NOMO-1 (cell line): ENCODE results near the gene ADGRG6.
A peak's percentile ranks its signal among the peaks of the same experiment; 100 is the strongest.

Experiments
- DNase-seq, 2 experiments: peaks; one replicate each; lab custom pipeline; 2025; ENCODE audit not compliant: unreplicated experiment in 2 of 2; lab: John Stamatoyannopoulos, UW

The ADGRG6 gene

GRCh38 chr6:142318714-142319113 is 16.9 kb downstream of the ADGRG6 start:
- DNase-seq: peak; percentile 9 to 15

DNA sequence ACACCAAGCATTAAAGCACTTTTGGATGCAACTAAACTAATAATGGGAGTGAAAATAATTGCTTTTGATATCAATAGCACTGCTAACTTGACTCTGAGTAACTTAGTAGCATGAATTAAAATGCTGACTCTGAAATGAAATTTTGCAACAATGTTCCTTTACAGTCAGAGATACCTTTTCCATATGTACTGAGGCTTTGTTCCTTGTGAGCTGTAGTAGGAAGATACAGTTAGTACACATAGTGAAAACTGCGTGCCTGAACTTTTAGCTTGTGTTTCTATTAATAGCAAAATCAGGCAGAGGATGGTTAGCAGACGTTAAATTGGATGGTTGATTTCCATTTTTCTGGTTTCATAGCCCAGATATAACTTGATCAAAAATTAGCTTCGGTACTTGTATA is 18.6 kb downstream of the ADGRG6 start:
- DNase-seq: no peak

- no peak for DNase-seq
Observed at GRCh38 chr6:142321451-142321850, 19.6 kb downstream of the ADGRG6 start.

GRCh38 chr6:142322066-142322465 is 20.3 kb downstream of the ADGRG6 start:
- DNase-seq: no peak

DNA sequence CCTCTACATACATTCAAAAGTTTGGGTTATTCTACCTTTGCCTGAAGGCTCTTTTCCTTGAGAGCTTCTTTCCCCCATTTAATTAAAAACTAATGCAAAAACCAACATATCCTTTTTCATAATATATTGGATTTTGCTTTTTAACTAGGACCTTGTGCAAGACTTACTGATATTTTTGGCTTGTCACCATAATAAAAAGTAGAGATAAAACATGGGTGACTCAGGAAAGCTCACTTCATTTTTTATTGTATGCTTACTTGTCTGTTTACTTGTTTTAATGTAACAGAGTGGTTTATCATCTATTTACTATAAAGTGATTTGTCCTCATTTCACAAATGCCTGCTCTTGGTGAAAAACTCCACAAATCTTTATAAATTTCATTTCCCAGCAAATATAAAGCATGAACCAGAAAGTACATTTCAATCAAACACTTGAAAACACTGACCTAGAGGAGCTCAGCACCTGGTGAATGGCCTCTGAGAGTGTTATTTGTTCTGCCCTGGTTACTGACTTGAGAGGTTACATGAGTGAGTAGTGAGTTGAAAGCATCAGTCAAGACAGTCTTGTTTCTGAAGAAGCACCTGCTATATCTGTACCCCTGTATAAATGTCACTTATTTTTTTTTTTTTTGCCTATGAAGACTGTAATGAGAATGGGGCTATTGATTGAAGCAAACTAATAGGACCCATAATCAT is 20.8 kb downstream of the ADGRG6 start:
- no peak for DNase-seq

- no peak for DNase-seq
Observed at GRCh38 chr6:142323377-142323776, 21.6 kb downstream of the ADGRG6 start.

- DNase-seq: no peak
Observed at GRCh38 chr6:142324111-142324510, 22.3 kb downstream of the ADGRG6 start.

- no peak for DNase-seq
Observed at GRCh38 chr6:142325111-142325510, 23.3 kb downstream of the ADGRG6 start.

- no peak for DNase-seq
Observed at GRCh38 chr6:142326540-142326939, 24.7 kb downstream of the ADGRG6 start.

DNA sequence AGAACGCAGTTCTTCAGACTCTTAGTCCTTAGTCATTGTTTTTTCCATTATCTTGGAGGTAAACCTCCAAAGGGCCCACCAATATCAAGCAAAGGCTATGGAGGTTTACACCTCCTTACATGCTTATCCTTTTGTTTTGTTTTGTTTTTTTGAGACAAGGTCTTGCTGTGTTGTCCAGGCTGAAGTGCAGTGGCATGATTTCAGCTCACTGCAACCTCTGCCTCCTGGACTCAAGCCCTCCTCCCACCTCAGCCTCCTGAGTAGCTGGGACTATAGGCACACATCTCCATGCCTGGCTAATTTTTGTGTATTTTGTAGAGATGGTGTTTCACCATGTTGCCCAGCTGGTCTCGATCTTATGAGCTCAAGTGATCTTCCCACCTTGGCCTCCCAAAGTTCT is 26.3 kb downstream of the ADGRG6 start:
- DNase-seq: no peak

GRCh38 chr6:142329486-142330113 is 27.8 kb downstream of the ADGRG6 start:
- no peak for DNase-seq

- DNase-seq: no peak
Observed at GRCh38 chr6:142331075-142331551, 29.3 kb downstream of the ADGRG6 start.

- no peak for DNase-seq
Observed at GRCh38 chr6:142331601-142332000, 29.8 kb downstream of the ADGRG6 start.

DNA sequence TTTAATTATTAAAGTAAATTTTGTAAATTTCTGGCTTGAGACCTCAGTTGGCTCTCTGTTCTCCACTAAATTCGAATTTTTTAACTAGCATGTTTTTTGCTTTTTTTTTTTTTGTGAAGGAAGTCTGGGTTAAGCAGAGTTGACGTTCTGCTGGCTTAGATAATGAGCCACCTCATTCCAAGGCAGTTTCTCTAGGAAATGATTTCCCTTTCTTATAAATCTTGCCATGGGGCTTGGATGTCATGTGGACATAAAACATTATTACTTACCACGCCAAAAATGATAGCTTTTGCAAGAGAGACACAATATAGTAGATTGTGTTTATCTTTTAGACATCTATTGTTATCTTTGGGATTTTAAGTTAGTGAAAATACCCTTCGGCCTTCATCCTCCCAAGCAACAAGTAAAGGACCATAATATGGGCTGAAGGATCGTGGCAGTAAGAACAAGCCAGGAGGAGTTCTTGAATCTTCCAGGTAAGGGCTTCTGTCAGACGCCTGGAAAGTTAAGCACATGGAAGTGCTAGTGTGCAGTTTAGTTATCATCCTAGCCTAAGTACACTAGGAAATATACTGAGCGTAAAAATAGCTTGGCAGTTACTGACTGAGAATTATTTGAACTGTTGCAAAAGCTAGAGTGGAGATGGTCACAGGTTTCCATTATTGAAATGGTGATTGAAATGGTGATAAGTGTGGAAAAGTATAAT is 30.7 kb downstream of the ADGRG6 start:
- DNase-seq: no peak

DNA sequence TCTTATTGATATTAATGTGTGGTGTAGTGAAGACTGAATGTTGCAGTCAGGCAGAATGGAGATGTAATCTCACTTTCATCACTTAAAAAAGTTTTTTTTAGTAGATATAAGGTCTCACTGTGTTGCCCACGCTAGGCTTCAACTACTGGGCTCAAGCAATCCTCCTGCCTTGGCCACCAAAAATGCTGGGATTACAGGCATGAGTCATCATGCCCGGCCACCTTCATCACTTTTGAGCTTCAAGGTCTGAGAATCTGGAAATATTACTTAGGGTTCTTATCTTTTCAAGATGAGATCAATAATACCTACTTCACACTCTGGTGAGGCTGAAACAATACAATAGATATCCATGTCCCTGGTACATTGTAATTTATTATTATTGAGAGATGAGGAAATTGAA is 31.6 kb downstream of the ADGRG6 start:
- DNase-seq: no peak

- DNase-seq: no peak
Observed at GRCh38 chr6:142334294-142334693, 32.5 kb downstream of the ADGRG6 start.

DNA sequence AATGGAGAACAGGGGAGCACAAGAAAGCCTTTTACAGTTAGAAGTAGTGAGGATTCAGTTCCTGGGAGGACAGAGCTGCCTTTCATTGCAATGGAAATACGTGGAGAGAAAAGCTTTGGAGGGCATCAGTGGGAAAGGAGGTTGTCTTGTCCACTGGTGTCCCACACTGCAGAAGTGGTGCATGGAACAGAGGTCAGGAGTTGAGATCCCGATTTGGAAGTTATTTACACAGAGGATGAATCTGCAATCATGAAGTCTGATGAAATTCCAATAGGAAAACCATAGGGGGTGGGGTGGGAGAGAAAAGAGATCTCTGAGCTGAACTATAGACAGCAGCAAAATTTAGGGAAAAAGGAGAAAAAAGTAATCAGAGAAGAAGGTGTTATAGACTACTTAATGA is 33.6 kb downstream of the ADGRG6 start:
- no peak for DNase-seq

DNA sequence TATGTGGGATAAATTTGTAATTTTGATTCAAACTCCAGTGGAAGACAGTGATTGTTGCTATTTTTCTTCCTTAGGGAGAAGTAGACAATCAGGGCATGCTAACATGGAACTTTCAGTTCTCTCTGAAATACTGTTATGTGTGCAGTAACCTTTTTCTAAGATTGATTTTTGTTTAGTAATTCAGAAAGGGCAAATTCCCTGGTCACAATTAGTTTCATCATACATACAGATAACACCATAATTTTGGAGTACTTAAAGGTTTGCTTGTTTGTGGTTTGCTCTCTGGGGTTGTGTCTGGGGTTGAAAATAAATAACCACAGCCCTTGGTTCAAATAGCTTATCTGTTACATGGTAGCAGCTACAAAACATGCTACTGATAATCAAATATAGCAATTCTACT is 34.4 kb downstream of the ADGRG6 start:
- DNase-seq: no peak

GRCh38 chr6:142336787-142337186 is 35.0 kb downstream of the ADGRG6 start:
- DNase-seq: no peak

- DNase-seq: no peak
Observed at GRCh38 chr6:142339113-142339512, 37.3 kb downstream of the ADGRG6 start.

- no peak for DNase-seq
Observed at GRCh38 chr6:142339968-142340658, 38.3 kb downstream of the ADGRG6 start.
